ENCODE measurements around the gene CHN2.

The CHN2 gene

DNA sequence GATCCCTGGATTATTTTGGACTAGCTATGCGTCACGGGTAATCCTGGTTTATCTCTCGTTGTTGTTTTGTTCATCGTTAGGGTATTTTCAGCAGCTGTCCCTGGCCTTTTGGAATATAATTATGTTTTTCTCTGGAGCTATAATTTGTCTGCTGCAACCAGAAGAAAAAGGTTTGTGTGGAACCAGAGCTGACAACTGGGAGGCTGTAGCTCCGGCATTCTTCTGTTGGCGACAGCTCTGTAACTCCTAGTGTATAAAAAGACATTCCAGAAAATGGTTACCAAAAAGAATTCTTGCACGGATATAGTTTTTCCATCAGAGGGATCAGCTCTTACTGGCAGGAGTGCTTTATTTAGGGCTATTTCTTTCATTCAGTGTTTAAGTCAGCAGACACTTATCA, 238.1 kb downstream of the CHN2 start:
- H3K9ac ChIP-seq (ENCODE audit: low read length): no peak overlapping the region
- H3K27me3 ChIP-seq (ENCODE audit: control insufficient read depth, insufficient read depth, low read length): no peaks in the 10 kb centered on the region
- no peaks in the 10 kb centered on the region for H3K9me3 ChIP-seq (ENCODE audit: control insufficient read depth, low read length)

DNA sequence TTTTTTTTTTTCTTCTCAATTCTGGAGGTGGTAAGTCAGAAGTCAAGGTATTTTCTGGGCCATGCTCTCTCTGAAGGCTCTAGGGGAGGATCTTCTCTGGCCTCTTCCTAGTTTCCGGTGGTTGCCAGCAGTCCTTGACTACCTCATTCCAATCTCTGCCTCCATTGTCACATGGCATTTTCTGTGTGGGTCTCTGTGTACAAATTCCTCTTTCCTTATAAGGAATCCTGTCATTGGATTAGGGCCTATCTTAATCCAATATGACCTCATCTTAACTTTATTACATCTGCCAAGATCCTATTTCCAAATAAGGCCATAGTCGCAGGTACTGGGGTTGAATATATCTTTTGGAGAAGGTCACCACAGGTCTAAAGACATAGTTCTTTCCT, 239.8 kb downstream of the CHN2 start:
- Histone ChIP-seq H3K4me3 (ENCODE audit: low read length) (no peak overlapping the region), H3K9me3 (ENCODE audit: control insufficient read depth, low read length) (no peaks in the 10 kb centered on the region), H3K9ac (ENCODE audit: low read length) (no peak overlapping the region), H3K27me3 (ENCODE audit: control insufficient read depth, insufficient read depth, low read length) (no peaks in the 10 kb centered on the region), H3K36me3 (ENCODE audit: control insufficient read depth, insufficient read depth, low read length) (no peaks in the 10 kb centered on the region), H3K4me1 (ENCODE audit: control insufficient read depth, insufficient read depth, low read length) (no peaks in the 10 kb centered on the region)

More for the DNA sequence above, 238.1 kb downstream of the CHN2 start:
- H3K36me3 ChIP-seq (ENCODE audit: control insufficient read depth, insufficient read depth, low read length): no peaks in the 10 kb centered on the region
- H3K4me3 ChIP-seq (ENCODE audit: low read length): no peak overlapping the region
- no peaks in the 10 kb centered on the region for H3K4me1 ChIP-seq (ENCODE audit: control insufficient read depth, insufficient read depth, low read length)

DNA sequence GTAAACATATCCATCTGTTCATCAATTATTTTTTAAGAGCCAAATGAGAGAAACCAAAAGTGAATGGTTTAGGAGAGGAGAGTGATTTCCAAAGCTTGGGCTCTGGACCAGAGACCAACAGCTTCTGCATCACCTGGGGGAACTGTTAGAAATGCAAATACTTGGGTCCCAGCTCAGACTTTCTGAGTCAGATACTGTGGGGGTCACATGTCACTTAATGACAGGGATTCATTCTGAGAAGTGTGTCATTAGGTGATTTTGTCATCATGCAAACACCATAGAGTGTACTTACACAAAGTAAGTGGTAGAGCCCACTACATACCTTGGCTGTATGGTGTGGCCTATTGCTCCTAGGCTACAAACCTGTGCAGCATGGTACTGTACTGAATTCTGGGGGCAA, 240.6 kb downstream of the CHN2 start:
- Histone ChIP-seq H3K9ac (ENCODE audit: low read length) (no peak overlapping the region), H3K9me3 (ENCODE audit: control insufficient read depth, low read length) (no peaks in the 10 kb centered on the region), H3K4me3 (ENCODE audit: low read length) (no peak overlapping the region), H3K36me3 (ENCODE audit: control insufficient read depth, insufficient read depth, low read length) (no peaks in the 10 kb centered on the region), H3K4me1 (ENCODE audit: control insufficient read depth, insufficient read depth, low read length) (no peaks in the 10 kb centered on the region), H3K27me3 (ENCODE audit: control insufficient read depth, insufficient read depth, low read length) (no peaks in the 10 kb centered on the region)

DNA sequence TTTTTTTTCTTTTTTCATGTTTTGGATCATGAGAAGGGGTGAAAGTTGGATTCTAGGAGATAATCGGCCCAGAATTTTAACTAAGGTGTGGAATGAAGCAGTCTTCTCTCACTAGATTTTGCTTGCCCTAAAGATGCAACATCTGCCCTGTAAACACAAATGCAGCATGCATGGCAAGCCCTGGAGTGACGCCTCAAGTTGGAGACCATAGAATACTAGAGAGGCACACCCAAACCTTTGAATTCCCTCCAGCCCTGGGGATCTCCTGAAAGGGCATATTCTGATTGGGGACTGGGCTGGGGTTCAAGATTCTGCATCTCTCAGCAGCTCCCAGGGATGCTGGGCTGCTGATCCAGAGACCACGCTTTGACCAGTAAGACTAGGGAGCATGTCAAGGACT, 241.3 kb downstream of the CHN2 start:
- Histone ChIP-seq H3K36me3 (ENCODE audit: control insufficient read depth, insufficient read depth, low read length) (no peaks in the 10 kb centered on the region), H3K9ac (ENCODE audit: low read length) (no peak overlapping the region), H3K27me3 (ENCODE audit: control insufficient read depth, insufficient read depth, low read length) (no peaks in the 10 kb centered on the region), H3K4me3 (ENCODE audit: low read length) (no peak overlapping the region), H3K4me1 (ENCODE audit: control insufficient read depth, insufficient read depth, low read length) (no peaks in the 10 kb centered on the region), H3K9me3 (ENCODE audit: control insufficient read depth, low read length) (no peaks in the 10 kb centered on the region)

DNA sequence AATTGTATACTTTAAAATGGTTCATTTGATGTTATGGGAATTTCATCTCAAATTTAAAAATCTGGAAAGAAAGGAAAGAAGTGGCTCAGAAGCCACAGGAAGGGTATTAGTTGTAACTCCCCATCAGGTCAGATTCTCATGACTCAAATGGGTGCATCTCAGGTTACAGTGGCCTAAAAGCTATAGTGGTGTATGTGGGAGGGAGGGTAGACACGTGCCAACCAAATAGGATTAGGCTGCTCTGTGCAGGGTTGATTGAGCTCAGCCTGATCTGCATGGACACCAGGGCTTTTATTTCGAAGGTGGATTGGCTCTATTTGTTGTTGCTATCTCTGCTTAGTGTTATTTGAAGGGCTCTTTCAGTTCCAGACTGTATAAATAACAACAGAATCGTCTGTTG, 247.6 kb downstream of the CHN2 start:
- H3K4me3 ChIP-seq (ENCODE audit: low read length): no peak overlapping the region
- H3K9me3 ChIP-seq (ENCODE audit: control insufficient read depth, low read length): no peaks in the 10 kb centered on the region
- no peaks in the 10 kb centered on the region for H3K27me3 ChIP-seq (ENCODE audit: control insufficient read depth, insufficient read depth, low read length)
- no peak overlapping the region for H3K9ac ChIP-seq (ENCODE audit: low read length)
- H3K36me3 ChIP-seq (ENCODE audit: control insufficient read depth, insufficient read depth, low read length): no peaks in the 10 kb centered on the region
- H3K4me1 ChIP-seq (ENCODE audit: control insufficient read depth, insufficient read depth, low read length): no peaks in the 10 kb centered on the region

DNA sequence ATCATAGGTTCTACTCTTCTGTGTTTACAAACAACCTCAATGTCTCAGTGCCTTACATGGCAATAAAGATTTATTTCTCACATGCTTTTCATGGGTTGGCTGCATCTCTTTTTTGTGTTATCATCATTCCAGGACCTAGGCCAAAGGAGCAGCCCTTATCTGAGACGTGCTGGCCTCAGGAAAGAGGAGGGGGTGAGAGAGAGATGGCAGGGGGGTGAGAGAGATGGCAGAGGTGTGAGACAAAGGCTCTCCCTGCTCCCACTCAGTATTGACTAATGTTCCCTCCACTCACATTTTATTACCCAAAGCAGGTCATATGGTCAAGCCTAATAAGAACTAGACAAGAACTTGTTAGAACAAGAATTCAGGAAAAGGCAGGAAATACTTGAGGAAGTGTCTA, 249.0 kb downstream of the CHN2 start:
- H3K36me3 ChIP-seq (ENCODE audit: control insufficient read depth, insufficient read depth, low read length): no peaks in the 10 kb centered on the region
- no peaks in the 10 kb centered on the region for H3K9me3 ChIP-seq (ENCODE audit: control insufficient read depth, low read length)
- H3K4me1 ChIP-seq (ENCODE audit: control insufficient read depth, insufficient read depth, low read length): peaks cover under 1% of the 10 kb centered on the region
- no peak overlapping the region for H3K4me3 ChIP-seq (ENCODE audit: low read length)
- H3K9ac ChIP-seq (ENCODE audit: low read length): no peak overlapping the region
- no peaks in the 10 kb centered on the region for H3K27me3 ChIP-seq (ENCODE audit: control insufficient read depth, insufficient read depth, low read length)

DNA sequence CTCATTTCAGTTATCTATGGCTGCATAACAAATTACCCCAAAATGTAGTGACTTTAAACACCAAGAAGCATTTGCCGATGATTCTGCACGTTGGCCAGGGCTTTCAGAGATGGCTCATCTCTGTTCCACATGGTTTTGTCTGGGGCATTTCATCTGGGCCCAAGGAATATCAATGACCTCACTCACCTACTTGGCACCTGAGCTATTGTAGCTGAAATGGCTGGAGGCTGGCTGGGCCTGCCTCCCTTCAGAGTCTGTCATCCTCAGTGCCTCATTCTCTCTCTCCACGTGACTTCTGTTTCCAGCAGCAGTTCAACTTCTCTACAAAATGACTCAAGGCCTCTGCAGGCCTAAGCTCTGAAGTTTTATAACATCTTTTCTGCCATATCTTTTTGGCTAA, 249.7 kb downstream of the CHN2 start:
- Histone ChIP-seq H3K4me3 (ENCODE audit: low read length) (no peak overlapping the region), H3K9me3 (ENCODE audit: control insufficient read depth, low read length) (no peaks in the 10 kb centered on the region), H3K36me3 (ENCODE audit: control insufficient read depth, insufficient read depth, low read length) (no peaks in the 10 kb centered on the region), H3K4me1 (ENCODE audit: control insufficient read depth, insufficient read depth, low read length) (peaks cover 7% of the 10 kb centered on the region), H3K9ac (ENCODE audit: low read length) (no peak overlapping the region), H3K27me3 (ENCODE audit: control insufficient read depth, insufficient read depth, low read length) (no peaks in the 10 kb centered on the region)

DNA sequence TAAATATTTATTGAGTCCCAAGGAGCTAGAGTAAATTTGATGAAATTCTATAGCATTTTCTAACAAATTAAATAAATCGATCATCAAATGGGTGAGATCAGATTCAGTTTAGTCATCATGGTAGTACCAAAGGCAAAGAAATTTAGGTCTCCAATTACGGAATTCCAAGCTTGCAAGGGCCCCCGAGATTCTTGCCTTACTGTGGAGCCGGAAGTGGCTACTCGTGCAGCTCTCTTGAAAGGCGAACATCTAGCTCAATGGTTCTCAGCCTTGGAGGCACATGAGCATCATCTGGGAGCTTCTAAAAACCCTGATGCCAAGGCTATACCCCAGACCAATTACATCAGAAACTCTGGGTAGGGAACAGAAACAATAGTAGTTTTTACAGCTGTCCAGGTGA, 251.2 kb downstream of the CHN2 start:
- H3K4me3 ChIP-seq (ENCODE audit: low read length): no peak overlapping the region
- H3K9ac ChIP-seq (ENCODE audit: low read length): no peak overlapping the region
- H3K27me3 ChIP-seq (ENCODE audit: control insufficient read depth, insufficient read depth, low read length): no peaks in the 10 kb centered on the region
- H3K4me1 ChIP-seq (ENCODE audit: control insufficient read depth, insufficient read depth, low read length): peaks cover 20% of the 10 kb centered on the region
- H3K36me3 ChIP-seq (ENCODE audit: control insufficient read depth, insufficient read depth, low read length): no peaks in the 10 kb centered on the region
- H3K9me3 ChIP-seq (ENCODE audit: control insufficient read depth, low read length): no peaks in the 10 kb centered on the region

DNA sequence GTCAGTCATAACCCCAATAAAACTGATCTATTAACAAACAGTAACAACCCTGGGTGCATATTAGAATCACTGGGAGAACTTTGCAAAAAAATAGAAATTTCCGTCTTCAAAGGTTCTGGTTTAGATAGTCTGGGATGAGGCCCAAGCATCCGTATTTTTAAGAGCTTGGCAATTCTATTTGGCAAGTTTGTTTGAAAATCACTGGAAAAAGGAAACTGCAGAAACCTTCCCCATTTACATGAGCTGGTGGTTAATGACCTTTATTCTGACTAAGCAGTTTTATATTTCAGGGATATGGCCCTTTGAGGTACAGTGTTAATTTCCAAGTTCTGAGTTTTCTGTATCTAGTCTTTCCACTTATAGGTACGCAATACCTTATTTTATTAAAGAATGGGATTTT, 253.3 kb downstream of the CHN2 start:
- Histone ChIP-seq H3K9ac (ENCODE audit: low read length) (no peak overlapping the region), H3K9me3 (ENCODE audit: control insufficient read depth, low read length) (no peaks in the 10 kb centered on the region), H3K4me3 (ENCODE audit: low read length) (no peak overlapping the region), H3K4me1 (ENCODE audit: control insufficient read depth, insufficient read depth, low read length) (peaks cover 20% of the 10 kb centered on the region), H3K27me3 (ENCODE audit: control insufficient read depth, insufficient read depth, low read length) (no peaks in the 10 kb centered on the region), H3K36me3 (ENCODE audit: control insufficient read depth, insufficient read depth, low read length) (no peaks in the 10 kb centered on the region)

DNA sequence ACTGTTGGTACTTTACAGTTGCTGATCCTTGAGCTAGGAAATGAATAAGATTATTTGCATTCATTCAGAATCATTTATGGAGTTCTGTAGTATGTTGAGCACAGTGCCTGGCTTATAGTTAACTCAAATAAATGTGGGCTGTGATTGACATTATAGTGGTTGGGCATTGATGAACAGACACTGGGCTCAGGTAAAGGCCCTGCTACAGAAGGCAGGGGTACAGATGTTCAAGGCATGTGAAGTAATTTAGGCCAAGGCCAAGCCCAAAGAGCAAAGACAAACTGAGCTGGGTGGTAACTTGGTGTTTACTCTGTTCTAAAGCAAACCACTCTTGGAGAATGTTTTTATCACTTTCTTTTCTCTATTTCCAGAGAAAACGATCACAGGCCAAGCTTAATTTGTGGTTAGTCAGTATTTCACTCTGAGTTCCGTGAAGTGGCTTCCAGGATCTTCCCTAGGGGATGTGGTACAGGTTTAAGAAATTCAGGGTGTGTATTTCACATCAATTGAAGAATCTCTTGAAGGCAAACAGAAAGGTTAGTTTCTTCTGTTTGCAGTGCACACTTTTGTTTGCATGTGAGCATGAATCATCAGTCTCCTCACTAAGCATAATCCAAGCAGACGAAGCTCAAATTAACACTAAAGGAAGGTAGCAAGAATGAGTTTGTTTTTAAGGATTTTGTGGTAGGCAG, 255.1 kb downstream of the CHN2 start:
- H3K4me3 ChIP-seq (ENCODE audit: low read length): no peak overlapping the region
- peaks cover 20% of the 10 kb centered on the region for H3K4me1 ChIP-seq (ENCODE audit: control insufficient read depth, insufficient read depth, low read length)
- H3K27me3 ChIP-seq (ENCODE audit: control insufficient read depth, insufficient read depth, low read length): no peaks in the 10 kb centered on the region
- H3K9ac ChIP-seq (ENCODE audit: low read length): no peak overlapping the region
- H3K9me3 ChIP-seq (ENCODE audit: control insufficient read depth, low read length): no peaks in the 10 kb centered on the region
- no peaks in the 10 kb centered on the region for H3K36me3 ChIP-seq (ENCODE audit: control insufficient read depth, insufficient read depth, low read length)

DNA sequence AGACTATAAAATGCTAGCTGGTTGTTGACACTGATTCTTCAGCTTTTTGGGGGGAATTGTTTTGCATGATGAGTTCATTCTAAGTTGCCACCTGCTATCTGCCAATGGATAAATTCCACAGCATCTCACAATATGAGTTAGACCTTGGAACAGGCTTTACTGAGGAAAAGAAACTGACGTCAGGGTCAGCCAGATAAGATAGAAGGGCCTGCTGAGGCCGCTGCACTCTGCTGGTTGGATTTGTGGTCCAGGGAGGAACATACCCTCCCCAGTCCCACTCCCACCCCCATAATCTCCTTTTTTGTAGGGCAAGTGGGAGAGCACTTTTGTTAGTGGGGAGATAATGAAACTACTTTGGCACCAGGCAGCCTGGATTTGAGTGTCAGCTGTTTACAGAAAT, 258.4 kb downstream of the CHN2 start:
- Histone ChIP-seq H3K36me3 (ENCODE audit: control insufficient read depth, insufficient read depth, low read length) (no peaks in the 10 kb centered on the region), H3K4me1 (ENCODE audit: control insufficient read depth, insufficient read depth, low read length) (peaks cover 20% of the 10 kb centered on the region), H3K27me3 (ENCODE audit: control insufficient read depth, insufficient read depth, low read length) (no peaks in the 10 kb centered on the region), H3K4me3 (ENCODE audit: low read length) (no peak overlapping the region), H3K9ac (ENCODE audit: low read length) (no peak overlapping the region), H3K9me3 (ENCODE audit: control insufficient read depth, low read length) (no peaks in the 10 kb centered on the region)

DNA sequence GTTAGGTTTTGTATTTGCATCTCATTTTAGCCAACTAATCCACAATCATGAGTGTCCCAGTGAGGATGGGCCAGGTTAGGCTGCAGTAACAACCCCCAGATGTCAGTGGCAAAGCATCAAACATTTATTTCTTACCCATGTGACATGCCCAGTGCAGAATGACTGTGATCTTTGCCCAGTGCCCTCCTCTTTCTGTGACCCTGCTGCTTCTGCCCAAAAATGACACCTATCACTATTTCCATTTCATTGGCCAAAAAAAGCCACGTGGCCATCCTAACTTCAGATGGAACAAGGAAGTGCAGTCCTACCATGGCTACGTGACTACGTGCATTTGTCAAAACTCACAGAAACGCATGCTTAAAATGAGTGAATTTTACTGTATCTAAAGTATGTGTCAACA, 259.9 kb downstream of the CHN2 start:
- H3K9ac ChIP-seq (ENCODE audit: low read length): no peak overlapping the region
- no peak overlapping the region for H3K4me3 ChIP-seq (ENCODE audit: low read length)
- H3K36me3 ChIP-seq (ENCODE audit: control insufficient read depth, insufficient read depth, low read length): no peaks in the 10 kb centered on the region
- H3K9me3 ChIP-seq (ENCODE audit: control insufficient read depth, low read length): no peaks in the 10 kb centered on the region
- H3K4me1 ChIP-seq (ENCODE audit: control insufficient read depth, insufficient read depth, low read length): peaks cover 11% of the 10 kb centered on the region
- no peaks in the 10 kb centered on the region for H3K27me3 ChIP-seq (ENCODE audit: control insufficient read depth, insufficient read depth, low read length)

DNA sequence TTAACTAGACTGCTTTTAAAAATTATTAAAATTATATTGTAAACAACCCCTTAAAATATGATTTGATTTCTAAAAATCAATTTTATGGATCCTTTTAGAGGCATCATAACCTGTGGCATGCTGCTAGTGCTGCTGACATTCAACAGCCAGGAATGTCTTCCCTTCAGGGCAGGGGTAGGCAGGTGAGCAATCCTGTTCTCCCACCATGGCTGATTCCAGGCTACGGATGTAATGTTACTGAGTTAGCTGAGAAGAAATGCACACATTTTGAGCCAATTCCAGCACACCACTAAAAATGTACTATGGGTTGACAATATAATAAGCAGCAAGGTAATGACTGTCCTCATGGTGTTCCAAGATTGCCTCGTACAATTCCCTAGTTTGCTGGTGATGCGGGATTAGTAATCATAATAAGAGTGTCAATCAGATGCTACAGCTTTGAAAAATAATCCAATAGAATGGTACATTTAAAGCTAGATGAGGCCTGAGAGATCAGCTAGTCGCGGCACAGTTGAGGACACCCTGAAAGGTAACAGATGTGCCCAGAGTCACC, 260.4 kb downstream of the CHN2 start:
- H3K4me1 ChIP-seq (ENCODE audit: control insufficient read depth, insufficient read depth, low read length): peaks cover 6% of the 10 kb centered on the region
- no peak overlapping the region for H3K4me3 ChIP-seq (ENCODE audit: low read length)
- no peaks in the 10 kb centered on the region for H3K27me3 ChIP-seq (ENCODE audit: control insufficient read depth, insufficient read depth, low read length)
- H3K9ac ChIP-seq (ENCODE audit: low read length): no peak overlapping the region
- H3K9me3 ChIP-seq (ENCODE audit: control insufficient read depth, low read length): no peaks in the 10 kb centered on the region
- H3K36me3 ChIP-seq (ENCODE audit: control insufficient read depth, insufficient read depth, low read length): no peaks in the 10 kb centered on the region
